Measurements from ENCODE around the gene TPM1.

TPM1 gene

DNA sequence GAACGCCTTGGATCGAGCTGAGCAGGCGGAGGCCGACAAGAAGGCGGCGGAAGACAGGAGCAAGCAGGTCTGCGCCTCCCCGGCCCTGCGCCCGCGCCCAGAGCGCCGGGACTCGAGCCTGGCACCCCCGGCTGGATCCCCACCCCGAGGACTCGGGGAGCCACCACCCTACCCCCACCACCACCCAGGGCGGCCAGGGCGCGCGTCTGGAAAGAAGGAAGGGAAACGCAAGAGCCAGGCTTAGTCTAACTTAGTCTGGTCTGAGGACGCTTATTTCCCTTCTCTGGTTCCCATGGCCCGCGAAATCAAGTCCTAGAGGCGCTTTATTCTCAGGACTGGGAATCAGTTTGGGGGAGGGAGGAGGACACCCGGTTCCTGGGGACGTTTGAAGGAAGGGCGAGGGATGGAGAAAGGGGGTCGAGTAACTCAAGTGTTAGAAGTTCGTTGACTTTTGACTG is 359 bp downstream of the TPM1 start:
- no peak for DNase-seq (ENCODE audit: extremely low read depth, low read depth)
- TF ChIP-seq, protein P1, sequence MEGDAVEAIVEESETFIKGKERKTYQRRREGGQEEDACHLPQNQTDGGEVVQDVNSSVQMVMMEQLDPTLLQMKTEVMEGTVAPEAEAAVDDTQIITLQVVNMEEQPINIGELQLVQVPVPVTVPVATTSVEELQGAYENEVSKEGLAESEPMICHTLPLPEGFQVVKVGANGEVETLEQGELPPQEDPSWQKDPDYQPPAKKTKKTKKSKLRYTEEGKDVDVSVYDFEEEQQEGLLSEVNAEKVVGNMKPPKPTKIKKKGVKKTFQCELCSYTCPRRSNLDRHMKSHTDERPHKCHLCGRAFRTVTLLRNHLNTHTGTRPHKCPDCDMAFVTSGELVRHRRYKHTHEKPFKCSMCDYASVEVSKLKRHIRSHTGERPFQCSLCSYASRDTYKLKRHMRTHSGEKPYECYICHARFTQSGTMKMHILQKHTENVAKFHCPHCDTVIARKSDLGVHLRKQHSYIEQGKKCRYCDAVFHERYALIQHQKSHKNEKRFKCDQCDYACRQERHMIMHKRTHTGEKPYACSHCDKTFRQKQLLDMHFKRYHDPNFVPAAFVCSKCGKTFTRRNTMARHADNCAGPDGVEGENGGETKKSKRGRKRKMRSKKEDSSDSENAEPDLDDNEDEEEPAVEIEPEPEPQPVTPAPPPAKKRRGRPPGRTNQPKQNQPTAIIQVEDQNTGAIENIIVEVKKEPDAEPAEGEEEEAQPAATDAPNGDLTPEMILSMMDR (IDR thresholded peaks at IDR 0.05; ENCODE audit: low read depth, low read length), result no peak

DNA sequence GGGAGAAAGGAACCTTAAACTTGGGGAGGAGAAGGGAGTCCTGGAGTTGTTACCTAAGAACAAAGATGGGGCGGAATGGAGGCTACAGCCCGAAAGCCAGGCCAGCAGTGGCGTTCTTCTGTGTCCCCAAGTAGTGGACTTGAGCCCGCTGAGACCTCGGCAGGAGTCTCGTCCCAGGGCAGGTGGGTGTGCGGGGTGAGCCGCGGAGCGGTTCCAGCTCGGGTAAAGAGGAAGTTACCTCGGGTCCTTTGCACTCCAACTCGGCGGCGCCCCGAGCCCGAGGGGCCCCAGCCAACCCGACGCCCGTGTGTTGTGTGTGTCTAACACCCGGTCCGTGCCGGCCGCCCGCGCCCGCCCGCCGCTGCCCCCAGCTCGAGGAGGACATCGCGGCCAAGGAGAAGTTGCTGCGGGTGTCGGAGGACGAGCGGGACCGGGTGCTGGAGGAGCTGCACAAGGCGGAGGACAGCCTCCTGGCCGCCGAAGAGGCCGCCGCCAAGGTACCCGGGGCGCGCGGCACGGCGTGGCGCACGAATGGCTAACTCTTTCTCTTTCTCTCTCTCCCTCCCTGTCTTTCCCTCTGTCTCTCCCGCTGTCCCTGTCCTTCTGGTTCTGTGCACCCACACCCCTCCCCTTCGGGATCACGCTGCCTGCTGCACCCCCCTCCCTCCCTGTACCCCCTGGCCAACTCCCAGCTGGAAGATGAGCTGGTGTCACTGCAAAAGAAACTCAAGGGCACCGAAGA is 959 bp downstream of the TPM1 start:
- TF ChIP-seq, protein P1 (IDR thresholded peaks at IDR 0.05; ENCODE audit: low read depth, low read length), result no peak
- no peak for DNase-seq (ENCODE audit: extremely low read depth, low read depth)

DNA sequence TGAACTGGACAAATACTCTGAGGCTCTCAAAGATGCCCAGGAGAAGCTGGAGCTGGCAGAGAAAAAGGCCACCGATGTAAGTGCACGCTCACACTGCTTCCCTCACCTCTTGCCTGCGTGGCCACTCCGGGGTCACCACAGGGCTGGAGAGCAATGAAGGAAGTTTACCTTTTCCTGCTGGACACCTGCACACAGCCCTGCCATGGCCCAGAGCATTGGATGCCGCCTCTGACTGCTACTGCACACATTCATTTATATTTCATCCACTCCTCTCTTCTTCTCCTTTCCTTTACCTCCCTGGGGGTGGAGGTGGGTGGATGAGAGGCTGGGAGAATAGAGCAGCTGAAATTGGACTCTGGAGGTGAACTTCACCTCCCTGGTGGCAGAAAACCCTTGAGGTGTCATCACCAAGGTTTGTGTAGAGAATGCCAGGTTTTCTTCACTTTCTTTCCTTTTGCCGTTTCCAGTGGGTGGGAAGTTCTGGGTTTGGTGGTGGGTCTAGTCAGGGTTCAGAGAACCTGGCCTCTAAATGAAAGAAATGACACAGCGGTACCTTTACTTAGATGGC is 1.6 kb downstream of the TPM1 start:
- no peak for DNase-seq (ENCODE audit: extremely low read depth, low read depth)
- TF ChIP-seq, protein P1 (IDR thresholded peaks at IDR 0.05; ENCODE audit: low read depth, low read length), result no peak

DNA sequence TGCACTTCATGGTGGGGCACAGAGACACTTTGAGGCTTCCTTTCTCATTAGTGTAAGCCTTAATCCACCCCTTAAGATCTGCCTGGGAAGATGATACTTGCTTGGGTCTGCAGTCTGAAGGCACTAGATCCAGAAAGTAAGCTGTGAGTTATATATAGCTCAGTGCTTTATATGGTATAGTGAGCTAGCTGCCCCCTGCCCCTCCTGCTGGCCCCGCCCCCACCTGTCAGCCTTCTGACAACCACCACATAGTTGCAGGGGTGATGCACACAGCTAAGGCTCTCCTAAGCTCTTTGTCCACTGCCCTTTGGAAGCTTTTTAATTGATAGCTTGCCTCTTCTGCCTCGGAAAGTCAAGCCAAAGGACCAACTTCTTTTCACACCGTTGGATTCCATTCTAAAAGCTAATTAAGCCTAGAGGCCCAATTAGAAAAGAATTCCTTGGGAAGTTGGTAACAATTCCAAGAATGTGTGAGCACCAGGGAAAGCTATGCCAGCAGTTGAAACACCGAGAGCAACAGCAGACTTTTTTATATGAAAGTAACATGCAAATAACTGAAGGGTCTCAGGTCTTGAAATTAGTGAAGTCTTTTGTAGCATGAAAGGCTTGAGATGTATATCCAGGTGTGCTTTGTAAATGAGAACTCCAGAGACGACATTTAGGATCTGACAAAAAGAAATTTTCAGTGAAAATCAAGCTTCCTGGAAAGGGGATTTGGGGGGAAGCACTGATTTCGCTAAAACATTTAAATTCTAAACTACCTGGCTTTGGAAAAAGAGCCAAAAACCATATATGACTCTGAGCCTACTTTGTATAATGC is 2.3 kb downstream of the TPM1 start:
- DNase-seq (ENCODE audit: extremely low read depth, low read depth), result no peak
- TF ChIP-seq, protein P1 (IDR thresholded peaks at IDR 0.05; ENCODE audit: low read depth, low read length), result no peak

DNA sequence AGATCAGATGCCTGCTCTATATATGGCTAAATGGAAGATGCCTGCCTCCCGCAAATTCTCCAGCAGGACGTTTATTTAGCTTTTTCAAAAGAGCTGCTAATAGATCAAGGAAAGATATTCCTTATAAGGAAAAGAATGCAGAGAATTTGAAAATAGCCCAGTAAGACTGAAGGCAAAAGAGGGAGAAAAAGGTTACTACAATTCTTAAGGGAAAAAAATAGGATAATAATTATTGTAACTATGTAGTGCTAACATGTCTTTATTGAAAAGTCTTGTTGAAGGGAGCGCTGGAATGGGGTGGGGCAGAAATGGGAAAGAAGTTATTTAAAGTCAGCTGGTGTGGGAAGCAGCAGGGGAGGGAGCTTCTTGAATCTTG is 2.9 kb downstream of the TPM1 start:
- TF ChIP-seq, protein P1 (IDR thresholded peaks at IDR 0.05; ENCODE audit: low read depth, low read length), result no peak
- no peak for DNase-seq (ENCODE audit: extremely low read depth, low read depth)

DNA sequence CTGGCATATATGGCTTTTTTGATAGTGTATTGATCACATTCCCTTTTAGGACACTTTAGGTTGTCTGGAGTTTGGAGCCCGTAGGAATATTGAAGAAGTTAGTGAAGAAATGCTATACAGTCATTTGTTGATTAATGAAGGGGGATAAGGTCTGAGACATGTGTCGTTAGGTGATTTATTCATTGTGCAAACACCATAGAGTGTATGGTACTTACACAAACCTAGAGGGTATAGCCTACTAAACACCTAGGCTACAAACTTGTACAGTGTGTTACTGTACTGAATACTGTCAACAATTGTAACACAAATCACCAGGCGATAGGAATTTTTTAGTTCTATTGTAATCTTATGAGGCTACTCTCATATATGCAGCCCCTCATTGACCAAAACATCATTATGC is 3.3 kb downstream of the TPM1 start:
- DNase-seq (ENCODE audit: extremely low read depth, low read depth), result no peak
- TF ChIP-seq, protein P1 (IDR thresholded peaks at IDR 0.05; ENCODE audit: low read depth, low read length), result no peak

All from AG09319 (cell line).